ENCODE data around the gene CLIC1.
A peak's percentile ranks its signal among the peaks of the same experiment; 100 is the strongest.

The CLIC1 gene

DNA sequence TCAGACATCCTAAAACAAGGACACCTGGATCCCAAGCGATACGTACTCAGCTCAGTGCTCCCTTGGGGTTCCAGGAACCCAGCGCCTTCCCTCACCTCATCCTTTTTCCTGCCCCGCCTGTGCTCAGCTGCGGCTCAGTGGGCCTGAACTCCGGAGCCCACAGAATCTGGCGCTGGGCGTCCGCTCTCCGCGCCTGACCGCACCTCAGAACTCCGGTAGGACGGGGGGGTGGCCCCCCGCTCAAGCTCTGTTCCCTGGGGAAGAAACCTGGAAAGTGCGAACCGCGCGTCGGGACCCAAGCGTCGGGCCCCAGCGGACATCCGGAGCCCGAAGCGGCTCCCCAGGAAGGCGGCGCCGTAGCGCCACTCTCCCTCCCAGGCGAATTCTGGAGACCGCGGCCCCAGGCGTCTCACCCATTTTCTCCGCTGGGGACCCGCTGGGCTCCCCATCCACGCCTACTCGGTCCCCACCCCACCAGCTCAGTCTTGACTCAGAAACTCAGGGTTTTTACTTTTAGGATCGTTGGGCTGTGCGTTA, 55.1 kb downstream of the CLIC1 start:
- H3K9me3 ChIP-seq (ENCODE audit: control insufficient read depth, insufficient read depth, low read depth, low read length): no peaks in the 10 kb centered on the region
- no peak for TF ChIP-seq ZNF658 (tag by site-specific recombination; IDR thresholded peaks at IDR 0.05)
- TF ChIP-seq ZEB2 (tag by site-specific recombination; IDR thresholded peaks at IDR 0.05): peak; percentile 8; the same call in 1 of the 2 replicates
- H3K27ac ChIP-seq (ENCODE audit: extremely low read depth, low read depth, low read length): no peak overlapping the region; the same call in 1 of the 2 replicates
- H3K36me3 ChIP-seq (ENCODE audit: control insufficient read depth in 2 of 2, insufficient read depth in 1 of 2, low read length in 2 of 2): peaks cover 0 to 7% of the 10 kb centered on the region in 2 experiments; a peak in 1 of 3 replicates
- peak overlapping the region; percentile 27 for H3K4me3 ChIP-seq (ENCODE audit: low read depth, low read length)
- ChIA-PET CTCF (interaction anchor here (0.6 to 2.3 kb wide), 26 partner anchors 9 to 553 kb away, joined by 3 to 24 read pairs (median 4); partner anchors contain the start of genes CSNK2B, LY6G6C and MSH5), POLR2A (interaction anchor here (0.6 to 2.1 kb wide), 13 partner anchors 9 to 271 kb away, joined by 3 to 15 read pairs (median 4); partner anchors contain the start of genes ABHD16A, CSNK2B, GPANK1 and HSPA1B)
- H3K4me1 ChIP-seq (ENCODE audit: control insufficient read depth, insufficient read depth, low read length): no peaks in the 10 kb centered on the region; the same call in 1 of the 2 replicates

Data from HEK293 (cell line).